ENCODE data around the gene C7orf33.
"Not testable (repeated sequence)": the region's sequence is repeated elsewhere in the genome, so short reads cannot be mapped to it uniquely, and the experiment has no call there.

Gene C7orf33

GRCh38 chr7:148590471-148590870 is at the start of gene C7orf33:
Gene C7orf33 (plus strand): TSS chr7:148590766. CDS start chr7:148590926, 160 bp downstream.
- no peak for DNase-seq (ENCODE audit: low read depth)

- DNase-seq (ENCODE audit: low read depth): no peak
Measured at GRCh38 chr7:148541891-148542504, 48.6 kb upstream of the C7orf33 start.

GRCh38 chr7:148543302-148543701 is 47.3 kb upstream of the C7orf33 start:
- DNase-seq (ENCODE audit: low read depth): no peak

- no peak for DNase-seq (ENCODE audit: low read depth)
Measured at GRCh38 chr7:148545172-148545571, 45.4 kb upstream of the C7orf33 start.

GRCh38 chr7:148545932-148546331 is 44.6 kb upstream of the C7orf33 start:
- no peak for DNase-seq (ENCODE audit: low read depth)

- DNase-seq (ENCODE audit: low read depth): no peak
Measured at GRCh38 chr7:148546857-148547256, 43.7 kb upstream of the C7orf33 start.

- DNase-seq (ENCODE audit: low read depth): no peak
Measured at GRCh38 chr7:148547951-148548350, 42.6 kb upstream of the C7orf33 start.

- no peak for DNase-seq (ENCODE audit: low read depth)
Measured at GRCh38 chr7:148553979-148554378, 36.6 kb upstream of the C7orf33 start.

GRCh38 chr7:148556892-148557291 is 33.7 kb upstream of the C7orf33 start:
- no peak for DNase-seq (ENCODE audit: low read depth)

GRCh38 chr7:148558914-148559313 is 31.7 kb upstream of the C7orf33 start:
- DNase-seq (ENCODE audit: low read depth): no peak

GRCh38 chr7:148561099-148561498 is 29.5 kb upstream of the C7orf33 start:
- DNase-seq (ENCODE audit: low read depth): no peak

- DNase-seq (ENCODE audit: low read depth): no peak
Measured at GRCh38 chr7:148563583-148564274, 26.8 kb upstream of the C7orf33 start.

GRCh38 chr7:148564275-148564951 is 26.2 kb upstream of the C7orf33 start:
- DNase-seq (ENCODE audit: low read depth): not testable (repeated sequence)

- DNase-seq (ENCODE audit: low read depth): no peak
Measured at GRCh38 chr7:148566736-148567135, 23.8 kb upstream of the C7orf33 start.

- DNase-seq (ENCODE audit: low read depth): no peak
Measured at GRCh38 chr7:148567524-148567923, 23.0 kb upstream of the C7orf33 start.

- DNase-seq (ENCODE audit: low read depth): no peak
Measured at GRCh38 chr7:148570510-148570909, 20.1 kb upstream of the C7orf33 start.

- DNase-seq (ENCODE audit: low read depth): not testable (repeated sequence)
Measured at GRCh38 chr7:148570973-148571372, 19.6 kb upstream of the C7orf33 start.

- DNase-seq (ENCODE audit: low read depth): no peak
Measured at GRCh38 chr7:148571381-148571780, 19.2 kb upstream of the C7orf33 start.

- no peak for DNase-seq (ENCODE audit: low read depth)
Measured at GRCh38 chr7:148572067-148572522, 18.5 kb upstream of the C7orf33 start.

GRCh38 chr7:148573581-148573980 is 17.0 kb upstream of the C7orf33 start:
- not testable (repeated sequence) for DNase-seq (ENCODE audit: low read depth)

- DNase-seq (ENCODE audit: low read depth): peak; percentile 42
Measured at GRCh38 chr7:148575640-148576411, 14.7 kb upstream of the C7orf33 start.

- no peak for DNase-seq (ENCODE audit: low read depth)
Measured at GRCh38 chr7:148579366-148579765, 11.2 kb upstream of the C7orf33 start.
